ENCODE measurements around the gene SFRP2. TPM values are rescaled to one million over a fixed set of nuclear protein-coding genes. Genes with fewer than 3 reads are reported as not detected.

Gene SFRP2
- total RNA-seq, 4 donors from 2014 or later, result 1.4 to 6.9 (median 4.2) TPM

GRCh38 chr4:153755186-153755585 lies 33.7 kb downstream of the SFRP2 start:
- TF ChIP-seq CTCF (IDR thresholded peaks at IDR 0.05) (no peak), POLR2A (IDR thresholded peaks at IDR 0.05) (no peak)
- no peak for DNase-seq (ENCODE audit: low spot score in 2 of 2)
- intact Hi-C loops (cut with DNase I; ENCODE audit: low total_unique reads), result loop anchor here (10.0 kb wide), 1 partner anchor 120 kb away; no protein-coding TSS in a partner anchor
- WGBS, 2 donors, result 68 to 75% methylated on average over 2 of the region's 2 CpGs
- H3K4me3 ChIP-seq (ENCODE audit: low read depth, poor library complexity, severe bottlenecking), result no peak overlapping the region

DNA sequence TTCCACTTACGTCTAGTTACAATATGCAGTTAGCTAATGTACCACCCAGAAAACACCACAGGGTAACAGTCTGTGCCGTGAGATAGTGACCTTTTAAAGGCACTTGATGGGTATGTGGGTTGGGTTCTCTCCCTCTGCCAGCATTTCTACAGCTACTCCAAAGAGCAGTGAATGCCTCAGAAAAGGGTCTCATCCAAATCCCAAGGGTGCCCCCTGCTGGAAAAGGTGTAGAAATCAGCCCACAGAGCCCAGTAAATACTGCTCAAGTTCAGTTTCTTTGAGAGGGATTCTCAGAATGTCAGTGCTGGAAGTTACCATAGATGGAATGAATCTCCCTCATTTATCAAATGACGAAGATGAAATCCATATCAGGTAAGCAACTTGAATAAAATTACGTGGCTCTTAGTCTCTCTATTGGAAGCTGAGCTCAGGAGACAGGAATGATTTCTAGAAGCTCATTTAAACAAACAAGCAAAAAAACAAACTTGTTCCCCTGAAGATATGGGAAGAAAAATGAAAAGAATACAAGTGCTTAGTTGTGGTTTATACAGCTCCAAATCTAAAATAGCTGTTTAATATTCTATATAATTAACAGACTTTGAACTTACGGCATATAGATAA lies 38.6 kb downstream of the SFRP2 start:
- intact Hi-C loops (cut with DNase I; ENCODE audit: low total_unique reads), result loop anchor here (10.0 kb wide), 1 partner anchor 116 kb away; no protein-coding TSS in a partner anchor
- peak in 1 of 2 donors; percentile 43 for DNase-seq (ENCODE audit: low spot score in 2 of 2)
- no peak overlapping the region for H3K4me3 ChIP-seq (ENCODE audit: low read depth, poor library complexity, severe bottlenecking)
- TF ChIP-seq POLR2A (IDR thresholded peaks at IDR 0.05) (no peak), CTCF (IDR thresholded peaks at IDR 0.05) (no peak)
- 37 to 43% methylated on average over 5 of the region's 5 CpGs for WGBS, 2 donors

DNA sequence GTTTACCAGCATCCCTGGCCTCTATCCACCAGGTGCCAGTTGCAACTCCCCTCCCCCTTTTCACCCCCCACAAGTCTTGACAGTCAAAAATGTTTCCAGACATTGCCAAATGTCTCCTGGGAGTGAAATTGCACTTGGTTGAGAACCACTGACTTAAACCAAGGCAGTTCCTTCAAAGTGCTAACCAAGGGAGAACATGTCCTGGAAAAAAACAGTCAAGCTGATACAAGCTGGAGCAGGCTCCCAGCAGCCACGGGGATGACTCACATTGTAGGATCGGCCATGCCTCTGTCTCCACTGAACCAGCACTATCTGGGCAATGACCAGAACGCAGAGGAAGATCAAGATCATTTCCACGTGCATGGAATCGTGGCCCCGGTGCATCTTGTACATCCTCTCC lies 40.5 kb downstream of the SFRP2 start:
- TF ChIP-seq POLR2A (IDR thresholded peaks at IDR 0.05) (no peak), CTCF (IDR thresholded peaks at IDR 0.05) (no peak)
- 16 to 18% methylated on average over 6 of the region's 6 CpGs for WGBS, 2 donors
- DNase-seq (ENCODE audit: low spot score in 2 of 2), result peak in 1 of 2 donors; percentile 78
- H3K4me3 ChIP-seq (ENCODE audit: low read depth, poor library complexity, severe bottlenecking), result no peak overlapping the region
- intact Hi-C loops (cut with DNase I; ENCODE audit: low total_unique reads), result no loop called here

DNA sequence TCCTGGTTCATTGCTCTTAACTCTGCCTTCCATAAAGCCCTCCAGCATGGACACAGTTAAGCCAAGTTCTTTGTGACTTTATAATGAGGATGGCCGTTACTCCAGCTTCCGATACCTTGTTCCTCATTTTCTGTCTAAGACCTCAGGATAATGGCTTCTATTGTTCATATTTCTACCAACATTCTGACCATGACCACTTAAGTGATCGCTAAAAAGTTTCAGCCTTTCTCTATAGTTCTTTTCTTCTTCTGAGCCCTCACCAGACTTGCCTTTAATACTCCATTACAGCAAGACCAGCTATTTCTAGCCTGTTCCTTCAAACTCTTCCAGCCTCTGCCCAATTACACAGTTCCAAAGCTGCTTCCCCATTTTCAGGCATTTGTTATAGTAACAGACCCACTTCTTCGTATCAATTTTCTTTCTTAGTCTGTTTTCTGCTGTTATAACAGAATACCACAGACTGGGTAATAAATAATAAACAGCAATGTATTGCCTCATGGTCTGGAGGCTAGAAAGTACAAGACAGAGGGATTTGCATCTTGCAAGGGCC lies 41.4 kb downstream of the SFRP2 start:
- intact Hi-C loops (cut with DNase I; ENCODE audit: low total_unique reads), result no loop called here
- DNase-seq (ENCODE audit: low spot score in 2 of 2), result no peak
- H3K4me3 ChIP-seq (ENCODE audit: low read depth, poor library complexity, severe bottlenecking), result no peak overlapping the region
- no peak for TF ChIP-seq POLR2A (IDR thresholded peaks at IDR 0.05)
- TF ChIP-seq CTCF (IDR thresholded peaks at IDR 0.05), result no peak
- WGBS, 2 donors, result 76 to 86% methylated on average over 4 of the region's 4 CpGs

- intact Hi-C loops (cut with DNase I; ENCODE audit: low total_unique reads), result no loop called here
- TF ChIP-seq POLR2A (IDR thresholded peaks at IDR 0.05), result no peak
- TF ChIP-seq CTCF (IDR thresholded peaks at IDR 0.05), result no peak
- DNase-seq (ENCODE audit: low spot score in 2 of 2), result no peak
Observed at GRCh38 chr4:153745651-153746050, 43.2 kb downstream of the SFRP2 start.

DNA sequence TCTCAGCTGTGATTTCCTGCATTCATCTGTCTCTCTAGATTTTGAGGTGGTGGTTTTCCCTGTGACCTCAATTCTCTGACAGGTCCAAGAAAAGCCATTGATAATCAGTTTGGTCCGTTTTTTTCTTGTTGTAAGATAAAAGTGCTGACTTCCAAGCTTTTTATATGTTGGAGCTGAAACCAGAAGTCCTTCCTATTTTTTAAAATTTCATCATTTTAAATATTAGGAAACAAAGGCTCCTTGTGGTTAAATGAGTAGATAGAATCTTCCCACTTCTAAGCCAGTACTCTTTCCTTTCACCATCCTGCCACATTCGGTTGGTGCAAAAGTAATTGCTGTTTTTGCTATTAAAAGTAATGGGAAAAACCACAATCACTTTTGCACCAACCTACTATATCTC lies 47.3 kb downstream of the SFRP2 start:
- WGBS, 2 donors, result 74 to 77% methylated on average over 2 of the region's 2 CpGs
- TF ChIP-seq POLR2A (IDR thresholded peaks at IDR 0.05) (no peak), CTCF (IDR thresholded peaks at IDR 0.05) (no peak)
- no peak overlapping the region for H3K4me3 ChIP-seq (ENCODE audit: low read depth, poor library complexity, severe bottlenecking)
- DNase-seq (ENCODE audit: low spot score in 2 of 2), result no peak
- intact Hi-C loops (cut with DNase I; ENCODE audit: low total_unique reads), result no loop called here

More at GRCh38 chr4:153745651-153746050, 43.2 kb downstream of the SFRP2 start:
- no peak overlapping the region for H3K4me3 ChIP-seq (ENCODE audit: low read depth, poor library complexity, severe bottlenecking)
